SHP77 (cell line): ENCODE measurements around the gene NTMT1.

ENCODE experiments used
- DNase-seq, 2 experiments: peaks; one replicate each; lab custom pipeline; 2025; lab: John Stamatoyannopoulos, UW

The NTMT1 gene

DNA sequence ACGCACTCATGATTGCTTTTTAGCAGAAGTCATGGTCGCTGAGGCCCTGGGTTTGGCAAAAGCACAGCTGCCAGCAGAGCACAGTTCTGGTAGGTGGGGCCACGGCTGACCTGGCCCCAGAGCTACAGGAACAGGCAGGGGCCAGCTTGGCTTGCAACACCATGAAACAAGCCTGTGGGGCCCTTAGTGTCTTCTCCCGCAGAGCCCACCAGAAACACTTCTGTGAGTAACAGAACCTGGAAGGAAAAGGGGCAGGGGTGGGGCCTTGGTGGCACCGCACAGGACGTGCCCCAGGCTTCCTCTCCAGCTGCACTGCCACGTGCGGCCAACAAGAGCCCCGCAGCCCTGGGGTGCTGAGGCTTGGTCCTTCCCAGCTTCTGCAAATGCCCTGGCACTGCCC lies 11.1 kb downstream of the NTMT1 start:
- DNase-seq, result no peak

DNA sequence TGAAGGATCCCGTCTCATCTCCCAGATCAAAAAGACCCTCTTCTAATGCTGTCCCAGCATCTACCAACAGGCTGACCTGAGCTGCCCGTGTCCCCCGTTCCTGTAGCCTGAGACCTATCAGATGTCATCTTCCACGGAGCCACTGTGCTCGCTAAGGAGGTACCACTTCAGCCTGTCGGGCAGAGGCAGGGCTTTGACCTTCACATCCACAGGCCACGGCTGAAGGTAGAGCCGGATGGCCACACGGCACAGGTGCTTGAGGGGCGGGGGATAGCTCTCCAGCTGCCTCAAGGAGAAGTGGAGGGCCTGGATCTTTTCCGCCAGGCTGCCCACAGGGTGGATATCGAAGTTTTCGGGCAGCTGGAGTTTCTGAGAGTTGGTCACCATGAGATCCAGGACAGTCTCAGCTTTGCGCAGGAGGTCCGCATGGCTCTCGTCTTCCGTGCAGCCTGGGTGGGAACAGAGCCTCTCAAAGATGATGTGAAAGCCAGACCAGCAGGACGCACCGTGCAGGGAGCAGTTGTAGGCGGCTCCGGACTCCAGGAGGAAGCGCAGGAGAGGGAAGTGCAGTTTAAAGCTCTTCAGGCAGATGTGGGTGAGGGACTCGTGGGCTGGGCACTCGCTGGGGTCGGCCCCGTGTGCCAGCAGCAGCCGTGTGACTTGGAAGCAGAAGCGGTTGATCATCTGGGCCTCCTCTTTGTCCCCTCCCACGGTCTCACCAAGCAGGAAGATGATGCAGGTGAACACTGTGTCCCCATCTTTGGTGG lies 11.9 kb downstream of the NTMT1 start:
- DNase-seq, result no peak

DNA sequence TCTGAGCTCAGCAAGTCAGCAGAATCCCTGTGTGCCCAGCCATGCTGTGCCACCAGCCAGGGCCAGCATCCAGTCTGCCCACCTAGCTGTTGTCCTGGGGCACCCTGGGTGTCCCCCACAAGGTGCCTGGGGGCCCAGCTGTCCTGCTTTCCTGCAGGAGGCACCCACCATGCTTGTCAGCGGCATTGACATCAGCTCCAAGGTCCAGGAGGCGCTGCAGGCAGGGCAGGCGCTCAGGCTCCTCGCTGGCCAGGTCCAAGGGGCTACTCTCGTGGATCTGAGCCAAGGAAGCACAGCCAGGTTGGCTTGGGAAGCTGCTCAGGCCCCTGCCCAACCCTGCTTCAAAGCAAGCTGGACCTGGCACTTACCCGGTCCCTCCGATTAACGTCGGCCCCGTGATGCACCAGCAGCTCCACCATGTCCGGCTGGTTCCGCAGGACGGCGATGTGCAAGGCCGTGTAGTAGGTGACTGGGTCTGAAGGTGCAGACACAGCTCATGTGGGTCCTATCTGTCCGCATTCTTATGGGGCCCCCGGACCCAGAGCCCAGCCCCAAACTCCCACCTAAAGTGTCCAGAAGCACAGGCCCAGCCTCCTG lies 13.2 kb downstream of the NTMT1 start:
- no peak for DNase-seq

DNA sequence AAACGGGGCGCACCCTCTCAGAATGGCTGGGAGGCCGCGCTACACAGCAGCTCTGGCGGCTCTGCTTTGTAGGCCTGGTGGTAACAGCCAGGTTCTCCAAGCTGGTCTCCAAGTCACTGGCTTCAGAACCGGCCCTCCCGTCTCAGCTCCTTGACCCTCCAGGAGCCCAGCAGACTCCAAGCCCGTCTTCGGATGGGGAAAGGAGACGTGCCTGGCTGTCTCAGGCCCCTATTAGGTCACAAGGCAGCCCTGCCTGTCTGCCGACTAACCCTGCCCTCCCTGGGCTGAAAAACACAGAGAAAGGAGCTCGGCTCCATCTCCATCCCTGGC lies 13.8 kb downstream of the NTMT1 start:
- no peak for DNase-seq

DNA sequence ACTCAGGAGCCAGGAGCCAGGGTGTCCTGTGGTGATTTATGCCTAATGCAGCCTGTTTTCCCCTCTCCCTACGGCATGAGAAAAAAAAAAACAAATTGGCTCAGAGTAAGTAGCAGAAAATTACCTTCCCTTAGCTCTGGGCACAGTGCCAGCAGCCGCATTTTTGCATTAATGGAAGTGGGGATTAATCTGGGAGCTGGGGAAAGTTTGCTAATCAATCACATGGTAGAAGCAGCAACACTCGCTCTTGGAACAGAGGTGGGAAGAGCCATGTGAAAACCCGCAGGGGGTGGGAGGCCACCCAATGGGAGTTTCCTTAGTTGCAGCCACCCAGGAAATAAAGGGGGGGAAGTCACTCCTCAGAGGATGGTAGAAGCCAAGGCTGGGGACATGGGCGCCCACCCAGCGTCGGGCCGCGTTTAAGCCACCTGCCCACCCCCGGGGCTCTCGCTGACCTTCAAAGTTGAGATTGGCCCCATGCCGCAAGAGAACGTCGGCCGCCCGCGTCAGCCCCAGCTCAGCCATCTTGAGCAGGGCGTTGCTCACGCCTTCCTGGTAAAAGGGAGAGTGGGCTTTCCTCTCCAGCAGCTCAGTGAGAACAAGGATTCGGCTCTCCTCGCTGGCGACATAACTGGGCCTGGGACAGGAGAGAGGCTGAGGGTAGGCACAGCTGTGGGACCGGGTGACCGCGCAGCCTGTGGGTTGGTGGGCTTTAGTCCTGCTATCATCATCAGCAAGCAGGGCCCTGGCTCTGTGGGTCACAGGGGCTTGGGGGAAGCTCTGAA lies 14.3 kb downstream of the NTMT1 start:
- no peak for DNase-seq

DNA sequence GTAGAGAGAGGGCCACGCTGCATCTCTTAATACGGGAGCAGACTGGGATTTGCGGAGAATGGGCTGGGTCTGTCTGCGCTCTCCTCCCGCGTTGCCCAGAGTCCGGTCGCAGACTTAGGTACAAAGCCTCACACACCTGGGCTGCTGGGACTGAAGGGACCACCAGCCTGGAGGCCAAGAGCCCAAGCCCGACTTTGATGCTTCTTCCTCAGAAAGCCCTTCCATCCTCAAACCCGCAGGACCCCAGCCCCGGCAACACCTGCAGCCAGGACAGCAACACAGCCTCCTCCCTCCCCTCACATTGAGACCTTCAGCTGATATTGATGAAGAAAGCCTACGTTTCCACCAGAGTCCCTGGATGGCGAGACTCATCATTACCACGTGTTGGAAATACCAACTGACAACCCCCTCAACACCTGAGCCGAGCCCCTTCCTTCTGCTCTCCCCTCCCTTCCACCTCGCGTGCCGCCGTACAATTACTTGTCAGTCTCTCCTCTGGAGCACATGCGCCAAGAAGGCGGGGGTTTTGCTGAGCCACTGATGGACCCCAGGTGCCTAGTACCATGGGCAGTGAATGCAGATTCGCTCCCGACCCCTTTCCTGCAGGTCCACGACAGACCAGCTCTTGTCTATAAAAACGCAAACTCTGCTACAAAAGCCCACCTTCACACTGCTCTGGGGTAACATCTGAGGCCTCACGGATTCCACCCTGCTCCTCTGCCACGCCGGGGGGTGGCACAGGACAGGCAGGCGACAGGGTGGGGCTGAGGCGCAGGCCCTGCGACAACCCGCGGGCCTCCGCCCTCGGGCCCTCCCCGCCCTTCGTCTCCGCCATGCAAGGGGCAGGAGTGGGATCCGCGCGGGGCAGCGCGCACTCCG lies 15.1 kb downstream of the NTMT1 start:
- DNase-seq, result no peak

DNA sequence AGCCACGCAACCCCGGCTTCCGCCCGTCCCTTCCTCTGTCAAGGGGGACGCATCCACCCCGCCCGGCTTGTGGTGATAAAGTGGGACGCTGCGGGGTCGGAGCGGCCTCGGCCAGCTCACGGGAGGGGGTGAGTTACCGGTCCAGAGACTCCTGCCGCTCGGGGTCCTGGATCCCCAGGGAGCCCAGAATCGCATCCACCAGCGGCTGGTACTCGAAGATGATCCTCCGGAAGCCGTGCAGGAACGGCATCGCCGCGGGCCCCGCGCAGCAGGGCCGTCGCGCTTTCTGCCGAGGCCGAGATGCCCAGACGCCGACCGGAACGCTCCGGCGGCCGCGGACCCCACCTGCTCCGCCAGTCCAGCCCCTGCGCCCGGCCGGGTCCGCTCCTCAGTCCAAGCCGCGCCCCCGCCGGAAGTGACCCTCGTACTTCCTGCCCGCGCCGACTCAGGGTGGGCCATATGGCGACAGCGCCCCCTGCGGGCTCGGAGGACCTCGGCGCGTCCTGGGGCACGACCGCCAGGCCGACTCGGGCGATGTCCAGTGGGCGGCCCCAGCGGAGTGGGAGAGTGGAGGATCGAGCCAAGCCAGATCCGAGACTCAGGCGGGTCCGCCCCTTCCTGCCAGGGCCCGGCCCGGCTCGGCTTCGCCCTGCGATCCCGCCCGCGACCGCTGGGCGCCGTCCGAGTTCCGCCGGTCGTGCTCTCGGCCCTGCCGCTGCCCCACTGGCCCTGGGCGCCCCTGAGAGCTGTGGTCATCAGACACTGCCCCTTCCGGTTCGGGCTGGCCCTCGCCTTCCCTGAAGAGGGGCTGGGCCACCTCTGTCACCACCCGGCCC lies 16.0 kb downstream of the NTMT1 start, which contains the start of gene ASB6:
ASB6 (minus strand) TSS at position 402 of the 836 bp plus-strand sequence; CDS start at position 250, 152 bp downstream.
- peak; percentile 90 to 93 for DNase-seq

DNA sequence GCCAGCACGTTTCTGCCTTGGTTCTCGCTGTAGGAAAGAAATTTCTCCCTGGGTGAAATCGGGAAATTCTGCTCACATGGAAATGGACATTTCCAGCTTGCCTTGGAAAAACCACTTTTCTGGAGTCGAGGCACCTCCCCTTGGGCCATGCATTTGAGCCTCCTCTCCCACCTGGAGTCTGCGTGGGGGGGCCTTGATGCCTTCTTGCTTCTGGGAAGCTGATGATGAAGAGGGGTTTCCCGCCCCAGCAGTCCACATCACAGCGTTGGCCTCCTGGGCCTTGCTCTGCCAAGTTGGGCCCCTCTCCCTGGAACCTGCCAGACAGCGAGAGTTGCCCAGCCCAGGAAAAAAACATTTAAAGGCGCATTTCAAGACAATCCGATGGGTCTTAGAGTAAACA lies 17.7 kb downstream of the NTMT1 start:
- DNase-seq, result no peak

DNA sequence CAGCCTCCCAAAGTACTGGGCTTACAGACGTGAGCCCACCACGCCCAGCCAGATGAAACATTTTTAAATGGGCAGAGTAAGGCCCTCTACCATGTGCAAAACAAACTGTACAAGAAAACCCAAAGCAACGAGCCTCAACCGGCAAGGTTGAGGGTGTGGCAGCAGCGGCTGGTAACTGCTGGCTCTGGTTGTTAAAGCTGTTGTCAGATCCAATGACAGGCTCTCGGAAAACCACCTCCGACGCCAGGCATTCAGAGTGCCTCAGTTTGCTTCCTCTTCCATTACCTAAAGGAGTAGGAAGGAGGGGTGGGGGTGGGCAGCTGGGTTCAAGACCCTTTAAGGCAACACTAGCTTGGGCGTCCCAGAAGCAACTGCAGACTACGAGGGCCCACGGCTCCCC lies 18.4 kb downstream of the NTMT1 start:
- no peak for DNase-seq

DNA sequence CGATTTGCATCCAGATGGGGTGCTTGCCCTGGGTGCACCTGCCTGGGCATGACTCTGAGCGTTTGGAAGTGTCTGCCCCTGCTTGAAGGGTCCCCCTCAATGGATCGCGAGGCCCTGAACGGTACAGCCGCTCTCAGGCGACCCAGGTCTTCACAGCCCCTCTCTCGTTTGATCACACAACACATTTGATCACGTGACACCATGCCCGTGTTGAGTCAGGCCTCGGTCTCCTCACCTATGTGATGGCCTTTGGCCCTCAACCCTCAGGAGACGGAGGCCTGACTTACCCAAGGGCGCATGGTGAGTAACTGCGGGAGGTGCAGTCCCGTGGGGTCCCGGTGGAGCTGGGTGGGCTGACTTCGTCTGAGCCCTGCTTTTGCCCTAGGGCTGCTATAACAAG lies 18.9 kb downstream of the NTMT1 start:
- no peak for DNase-seq

DNA sequence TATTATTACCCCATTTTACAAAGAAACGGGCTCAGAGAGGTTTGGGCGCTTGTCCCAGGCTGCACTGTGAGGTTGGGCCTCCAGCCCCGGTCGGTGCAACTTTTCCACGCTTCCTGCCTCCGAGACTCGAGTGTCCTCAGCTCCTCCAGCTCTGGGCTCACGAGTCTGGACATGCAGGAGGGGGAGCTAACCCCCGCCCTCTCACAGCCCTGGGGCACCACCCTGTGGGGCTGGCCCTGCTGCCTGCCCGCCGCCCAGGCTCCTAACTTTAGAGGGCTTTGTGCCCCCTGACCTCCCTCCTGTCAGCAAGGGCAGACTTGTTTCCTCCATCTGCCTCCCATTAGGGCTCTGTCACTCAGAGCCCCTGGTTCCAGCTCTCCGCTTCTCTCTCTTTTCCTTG lies 20.3 kb downstream of the NTMT1 start:
- DNase-seq, result no peak

DNA sequence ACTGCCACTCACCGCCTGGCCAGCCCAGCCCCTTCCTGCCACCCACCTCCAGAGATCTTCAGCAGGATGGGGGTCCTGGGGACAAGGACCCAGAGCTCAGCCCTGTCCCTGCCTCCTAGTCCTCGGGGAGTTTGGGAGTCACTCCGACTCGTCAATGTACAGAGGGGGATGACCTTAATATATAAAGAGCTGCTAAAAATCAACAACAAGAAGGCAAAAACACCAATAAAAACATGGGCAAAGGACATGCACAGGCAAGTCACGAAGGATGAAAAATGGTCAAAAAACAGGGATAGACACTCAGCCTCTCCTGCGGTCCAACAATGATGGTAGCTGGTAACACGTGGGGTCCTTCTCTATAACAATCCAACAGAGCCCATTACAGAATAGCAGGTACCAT lies 20.7 kb downstream of the NTMT1 start:
- DNase-seq, result no peak

DNA sequence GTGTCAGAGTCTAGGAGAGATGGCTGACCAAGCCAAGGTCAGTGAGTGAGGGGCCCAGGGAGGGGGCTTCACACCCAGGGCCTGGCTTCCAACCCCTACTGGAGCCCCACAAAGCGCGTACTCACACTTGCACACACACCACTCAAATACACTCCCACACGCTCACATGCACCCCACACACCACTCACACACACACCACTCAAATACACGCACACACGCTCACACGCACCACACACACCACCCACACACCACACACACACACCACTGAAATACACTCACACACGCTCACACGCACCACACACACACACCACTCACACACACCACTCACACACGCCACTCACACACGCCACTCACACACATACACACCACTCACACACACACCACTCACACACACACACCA lies 21.7 kb downstream of the NTMT1 start:
- DNase-seq, result no peak

DNA sequence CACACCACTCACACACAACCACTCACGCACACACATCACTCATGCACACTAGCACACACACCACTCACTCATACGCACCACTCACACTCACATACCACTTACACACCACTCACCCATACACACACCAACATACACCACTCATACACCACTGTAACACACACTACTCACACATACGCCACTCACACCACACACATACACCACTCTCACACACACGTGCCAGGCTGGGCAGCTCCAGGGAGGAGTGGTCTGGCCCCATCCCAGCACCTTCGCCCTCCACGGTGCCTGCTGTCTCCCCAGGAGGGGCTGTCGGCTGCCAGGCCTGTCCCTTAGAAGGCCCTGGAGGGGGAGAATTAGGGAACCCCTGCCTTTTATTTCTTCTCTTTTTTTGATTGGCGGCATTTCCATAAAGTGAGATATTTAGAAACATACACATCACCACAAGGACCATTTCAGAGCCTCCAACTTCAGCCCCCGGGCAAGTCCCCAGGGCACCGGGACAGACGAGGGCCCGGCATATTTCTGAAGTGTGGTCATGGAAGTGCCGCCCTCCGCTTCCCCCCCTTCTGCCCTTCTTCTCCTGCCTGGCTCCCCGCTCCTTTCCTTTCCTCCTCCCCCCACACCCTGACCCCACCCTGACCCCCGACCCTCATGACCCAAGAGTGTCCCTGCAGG lies 22.3 kb downstream of the NTMT1 start:
- no peak for DNase-seq

DNA sequence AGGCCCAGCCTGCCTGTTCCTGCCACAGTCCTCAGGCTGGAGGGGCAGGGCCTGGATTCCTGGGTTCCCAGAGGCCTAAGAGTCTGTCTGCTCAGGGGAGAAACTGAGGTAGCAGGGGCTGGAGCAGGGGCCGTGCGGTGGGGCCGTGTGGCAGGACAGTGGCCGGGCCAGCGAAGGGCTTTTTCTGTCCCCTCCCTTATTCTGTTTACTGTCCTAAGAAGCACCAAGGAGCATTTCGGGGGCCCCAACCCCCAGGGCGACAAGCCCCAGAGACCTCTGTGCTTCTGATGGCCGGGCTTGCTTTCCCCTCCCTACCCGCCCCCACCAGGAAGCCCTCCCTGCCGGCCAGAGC lies 22.8 kb downstream of the NTMT1 start:
- no peak for DNase-seq

DNA sequence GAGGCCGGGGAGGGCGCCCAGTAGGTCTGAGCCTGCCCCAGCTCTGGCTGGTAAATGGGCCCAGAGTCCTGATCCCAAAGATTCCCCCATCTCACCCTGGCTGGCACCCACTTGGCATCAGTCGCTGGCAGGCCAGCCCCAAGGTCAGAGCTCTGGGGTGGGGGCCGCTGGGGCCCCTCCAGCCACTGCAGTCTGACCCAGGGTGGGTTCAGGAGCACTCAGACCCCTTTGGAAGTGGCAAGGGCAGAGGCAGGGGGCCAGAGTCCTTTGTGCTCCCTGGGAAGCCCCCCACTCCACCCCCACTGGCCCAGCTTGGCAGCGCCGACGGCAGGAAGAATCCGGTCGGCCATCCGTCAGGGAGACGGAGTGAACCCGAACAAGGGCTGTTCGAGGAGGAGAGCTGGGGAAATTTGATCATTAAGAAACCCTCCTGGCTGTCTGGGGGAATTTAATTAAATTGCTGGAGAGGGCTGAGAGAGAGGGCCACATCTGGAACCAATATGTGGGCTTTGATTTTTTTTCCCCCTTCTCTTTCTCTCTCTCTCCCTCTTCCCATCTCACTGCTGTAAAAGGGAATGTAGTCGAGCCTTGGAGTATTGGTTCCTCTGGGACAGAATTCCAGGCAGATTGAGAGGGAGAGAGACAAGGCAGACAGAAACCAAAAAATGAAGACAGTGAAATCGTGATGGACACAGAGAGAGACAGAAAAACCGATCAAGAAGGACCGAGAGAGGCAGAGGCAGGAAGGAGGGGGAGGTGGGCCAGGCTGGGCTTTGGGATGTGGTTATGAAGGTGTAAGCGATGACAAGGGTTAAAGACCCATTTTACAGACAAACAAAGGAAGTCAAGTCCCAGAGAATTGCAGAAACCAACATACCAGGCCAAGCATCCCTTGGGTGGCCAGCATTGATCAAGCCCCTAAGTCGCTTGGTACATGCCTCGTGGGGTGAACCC lies 24.0 kb downstream of the NTMT1 start:
- DNase-seq, result no peak

DNA sequence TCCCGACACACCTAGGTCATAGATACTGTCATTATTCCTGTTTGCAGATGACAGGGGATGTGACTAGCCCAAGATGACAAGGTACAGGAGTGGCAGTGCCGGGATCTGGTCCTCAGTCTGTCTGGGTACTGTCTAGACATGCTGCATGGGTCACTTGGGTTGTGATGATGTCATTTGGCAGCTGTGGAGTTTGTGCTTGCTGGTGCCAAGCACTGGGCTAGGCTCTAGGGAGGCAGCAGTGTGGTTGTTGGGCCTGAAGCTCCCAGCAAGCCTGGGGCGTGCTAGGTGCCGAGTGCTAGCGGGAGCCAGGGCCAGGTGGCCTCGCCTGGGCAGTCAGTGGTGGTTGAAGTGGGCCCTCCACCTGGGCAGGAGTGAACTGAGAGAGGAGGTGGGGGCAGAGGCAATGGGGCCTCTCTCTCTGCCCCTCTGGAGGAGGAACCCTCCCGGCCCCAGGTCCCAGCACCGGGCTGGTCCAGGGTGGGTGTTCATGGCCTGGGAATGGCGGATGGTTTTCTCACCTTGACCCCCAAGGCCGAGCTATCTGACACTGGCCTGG lies 24.8 kb downstream of the NTMT1 start:
- DNase-seq, result no peak

DNA sequence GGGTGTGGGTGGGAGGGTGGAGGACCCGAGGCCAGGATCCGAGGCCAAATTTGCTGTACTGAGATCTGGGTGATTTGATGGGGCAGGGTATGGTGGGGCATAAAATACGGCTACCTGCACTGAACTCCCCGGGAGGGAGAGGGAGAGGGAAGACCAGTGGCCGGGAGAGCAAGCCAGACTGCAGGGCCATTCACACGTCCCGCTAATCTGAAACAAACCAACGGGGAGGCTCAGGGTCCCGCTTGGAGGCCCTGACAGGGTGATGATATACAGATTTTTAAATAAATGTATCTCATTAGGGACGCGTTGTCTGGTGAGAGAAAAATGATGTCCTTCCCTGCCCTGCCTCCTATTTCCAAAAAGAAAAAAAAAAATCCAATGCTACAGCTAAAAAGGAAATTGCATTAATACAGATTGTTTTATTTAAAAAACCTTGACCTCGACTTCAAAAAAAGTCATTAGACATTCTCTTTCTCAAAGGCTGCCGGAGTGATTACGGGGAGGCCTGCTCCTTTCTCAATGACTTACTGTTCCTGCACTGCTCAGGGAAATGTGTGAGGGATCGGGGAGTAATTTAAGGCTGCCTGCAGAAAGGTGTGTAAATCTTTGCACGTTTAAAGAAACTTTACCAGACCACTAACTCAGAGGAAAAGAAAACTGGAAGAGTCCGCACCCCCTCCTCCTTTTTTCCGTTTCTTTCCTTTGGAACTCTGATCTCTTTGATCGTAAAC lies 28.0 kb downstream of the NTMT1 start:
- no peak for DNase-seq
